Parathyroid adenoma (tissue), 2 donors: ENCODE data around the gene ZNF84.

Experiments
- H2AFZ ChIP-seq: fragments of 300-600 bp; sonication (generic); one replicate; pipeline ENCODE4 v1.7.0; 2017; ENCODE audit warnings: antibody characterized with exemption, mild to moderate bottlenecking
- H3K27ac ChIP-seq: fragments of 300-600 bp; sonication (generic); one replicate; pipeline ENCODE4 v1.7.0; 2017
- H3K27me3 ChIP-seq: fragments of 300-600 bp; sonication (generic); one replicate; pipeline ENCODE4 v1.7.0; 2017; ENCODE audit warnings: low read length; ENCODE audit not compliant: control insufficient read depth, insufficient read depth
- H3K36me3 ChIP-seq: fragments of 300-600 bp; sonication (generic); one replicate; pipeline ENCODE4 v1.7.0; 2017; ENCODE audit warnings: low read length; ENCODE audit not compliant: control insufficient read depth, insufficient read depth
- H3K4me1 ChIP-seq: fragments of 300-600 bp; sonication (generic); one replicate; pipeline ENCODE4 v1.7.0; 2017; ENCODE audit warnings: control low read depth
- H3K4me2 ChIP-seq: fragments of 300-600 bp; sonication (generic); one replicate; pipeline ENCODE4 v1.7.0; 2017; ENCODE audit warnings: low read length
- H3K4me3 ChIP-seq: fragments of 300-600 bp; sonication (generic); one replicate; pipeline ENCODE4 v1.7.0; 2017; ENCODE audit warnings: low read depth, low read length
- H3K79me2 ChIP-seq: fragments of 300-600 bp; sonication (generic); one replicate; pipeline ENCODE4 v1.7.0; 2017; ENCODE audit warnings: control low read depth
- H3K9ac ChIP-seq: fragments of 300-600 bp; sonication (generic); one replicate; pipeline ENCODE4 v1.7.0; 2017; ENCODE audit warnings: mild to moderate bottlenecking
- H3K9me3 ChIP-seq: fragments of 300-600 bp; sonication (generic); one replicate; pipeline ENCODE4 v1.7.0; 2017; ENCODE audit warnings: low read length; ENCODE audit not compliant: control insufficient read depth
- TF ChIP-seq, protein P1 (sequence below): fragments of 300-600 bp; sonication (generic); IDR thresholded peaks from one replicate; pipeline ENCODE4 v1.7.0; 2017; ENCODE audit warnings: antibody characterized with exemption, mild to moderate bottlenecking
- donor health status: primary hyperparathyroidism.

Gene ZNF84

DNA sequence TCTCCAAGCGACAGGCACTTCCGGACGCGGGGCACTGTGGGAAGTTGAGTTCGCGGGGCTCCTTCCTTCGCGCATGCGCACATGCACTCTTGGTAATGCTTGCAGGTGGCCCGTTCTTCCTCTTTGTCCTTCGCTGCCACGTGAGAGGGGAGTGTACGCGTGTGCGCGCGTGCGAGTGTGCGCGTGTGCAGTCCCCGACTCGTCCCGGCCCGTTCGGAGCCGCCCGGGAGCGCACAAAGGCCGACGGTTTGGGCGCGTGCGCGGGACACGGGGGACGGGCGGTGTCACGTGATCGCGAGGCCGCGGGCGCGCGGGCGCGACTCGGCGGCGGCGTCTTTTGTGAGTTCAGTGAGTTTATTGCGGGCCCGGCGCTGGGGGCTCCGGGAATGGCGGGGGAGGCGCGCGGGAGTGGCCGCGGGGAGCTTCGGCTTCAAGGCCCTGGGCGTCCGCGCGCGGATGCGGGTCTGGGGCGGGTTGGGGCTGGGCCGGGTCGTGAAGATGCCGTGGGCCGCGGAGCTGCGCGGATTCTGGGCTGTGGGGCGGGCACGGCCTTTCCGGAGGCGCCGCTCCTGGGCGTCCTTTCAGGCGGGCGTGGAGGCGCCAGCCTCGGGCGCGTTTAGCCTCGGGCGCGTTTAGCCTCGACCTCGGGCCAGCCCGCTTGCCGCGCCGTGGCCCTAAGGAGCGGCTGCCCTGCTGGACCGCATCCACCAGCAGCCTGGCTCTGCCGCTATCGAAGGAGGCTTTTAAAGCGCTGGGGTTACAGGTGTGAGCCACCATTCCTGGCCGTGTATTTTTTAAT, at the start of gene ZNF84:
TSS of gene ZNF84 (plus strand) at position 303 of the 799 bp plus-strand sequence. CDS start 3,959 bp downstream, outside the sequence.
- H3K9me3 ChIP-seq: no peaks in the 10 kb centered on the region
- no peaks in the 10 kb centered on the region for H3K27me3 ChIP-seq
- no peaks in the 10 kb centered on the region for H3K4me1 ChIP-seq
- H3K79me2 ChIP-seq: peaks cover 11% of the 10 kb centered on the region
- TF ChIP-seq, protein P1, sequence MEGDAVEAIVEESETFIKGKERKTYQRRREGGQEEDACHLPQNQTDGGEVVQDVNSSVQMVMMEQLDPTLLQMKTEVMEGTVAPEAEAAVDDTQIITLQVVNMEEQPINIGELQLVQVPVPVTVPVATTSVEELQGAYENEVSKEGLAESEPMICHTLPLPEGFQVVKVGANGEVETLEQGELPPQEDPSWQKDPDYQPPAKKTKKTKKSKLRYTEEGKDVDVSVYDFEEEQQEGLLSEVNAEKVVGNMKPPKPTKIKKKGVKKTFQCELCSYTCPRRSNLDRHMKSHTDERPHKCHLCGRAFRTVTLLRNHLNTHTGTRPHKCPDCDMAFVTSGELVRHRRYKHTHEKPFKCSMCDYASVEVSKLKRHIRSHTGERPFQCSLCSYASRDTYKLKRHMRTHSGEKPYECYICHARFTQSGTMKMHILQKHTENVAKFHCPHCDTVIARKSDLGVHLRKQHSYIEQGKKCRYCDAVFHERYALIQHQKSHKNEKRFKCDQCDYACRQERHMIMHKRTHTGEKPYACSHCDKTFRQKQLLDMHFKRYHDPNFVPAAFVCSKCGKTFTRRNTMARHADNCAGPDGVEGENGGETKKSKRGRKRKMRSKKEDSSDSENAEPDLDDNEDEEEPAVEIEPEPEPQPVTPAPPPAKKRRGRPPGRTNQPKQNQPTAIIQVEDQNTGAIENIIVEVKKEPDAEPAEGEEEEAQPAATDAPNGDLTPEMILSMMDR: no peak
- no peaks in the 10 kb centered on the region for H3K36me3 ChIP-seq
- peak within 1 kb of the TSS; percentile 90 for H2AFZ ChIP-seq
- peak within 1 kb of the TSS; percentile 75 for H3K4me2 ChIP-seq
- H3K4me3 ChIP-seq: peak within 1 kb of the TSS; percentile 73
- H3K27ac ChIP-seq: peak within 1 kb of the TSS; percentile 81
- H3K9ac ChIP-seq: peak within 1 kb of the TSS; percentile 33

DNA sequence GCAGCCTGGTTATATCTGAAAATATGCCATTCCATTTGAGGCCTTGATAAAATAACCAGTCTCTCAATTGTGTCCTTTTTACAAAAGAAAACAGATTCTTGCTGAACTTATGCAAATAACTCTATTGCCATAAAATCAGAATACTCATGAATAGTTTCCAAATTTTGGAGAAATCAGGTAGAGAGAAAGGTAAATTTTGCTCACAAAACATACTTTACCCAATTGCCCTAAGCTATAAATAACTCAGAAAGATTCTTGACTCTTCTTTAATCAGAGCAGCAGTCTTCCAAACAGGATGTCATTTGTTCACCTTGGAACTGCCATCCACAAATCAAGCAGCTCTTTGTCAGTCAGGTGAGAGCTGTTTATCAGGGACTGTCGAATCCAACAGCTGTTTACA, 38.6 kb upstream of the ZNF84 start:
- H3K36me3 ChIP-seq: no peaks in the 10 kb centered on the region
- H3K9me3 ChIP-seq: no peaks in the 10 kb centered on the region
- H3K4me1 ChIP-seq: no peaks in the 10 kb centered on the region
- peaks cover 7% of the 10 kb centered on the region for H3K79me2 ChIP-seq
- TF ChIP-seq, protein P1: no peak
- no peak overlapping the region for H3K4me2 ChIP-seq
- no peaks in the 10 kb centered on the region for H3K27me3 ChIP-seq
- no peak overlapping the region for H2AFZ ChIP-seq
- no peak overlapping the region for H3K4me3 ChIP-seq
- H3K9ac ChIP-seq: no peak overlapping the region
- no peak overlapping the region for H3K27ac ChIP-seq

DNA sequence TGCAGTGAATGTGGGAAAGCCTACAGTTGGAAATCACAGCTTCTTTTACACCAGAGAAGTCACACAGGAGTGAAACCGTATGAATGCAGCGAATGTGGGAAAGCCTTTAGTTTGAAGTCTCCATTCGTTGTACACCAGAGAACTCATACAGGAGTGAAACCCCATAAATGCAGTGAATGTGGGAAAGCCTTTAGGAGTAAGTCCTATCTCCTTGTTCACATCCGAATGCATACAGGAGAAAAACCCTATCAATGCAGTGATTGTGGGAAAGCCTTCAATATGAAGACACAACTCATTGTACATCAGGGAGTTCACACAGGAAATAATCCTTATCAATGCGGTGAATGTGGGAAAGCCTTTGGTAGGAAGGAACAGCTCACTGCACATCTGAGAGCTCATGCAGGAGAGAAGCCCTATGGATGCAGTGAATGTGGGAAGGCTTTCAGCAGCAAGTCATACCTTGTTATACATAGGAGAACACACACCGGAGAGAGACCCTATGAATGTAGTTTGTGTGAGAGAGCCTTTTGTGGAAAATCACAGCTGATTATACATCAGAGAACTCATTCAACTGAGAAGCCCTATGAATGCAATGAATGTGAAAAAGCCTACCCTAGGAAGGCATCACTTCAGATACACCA, 26.5 kb upstream of the ZNF84 start:
- Histone ChIP-seq H3K36me3 (no peaks in the 10 kb centered on the region), H3K79me2 (no peaks in the 10 kb centered on the region), H3K4me1 (no peaks in the 10 kb centered on the region), H3K9ac (no peak overlapping the region), H3K9me3 (no peaks in the 10 kb centered on the region), H3K27me3 (no peaks in the 10 kb centered on the region), H3K27ac (no peak overlapping the region), H2AFZ (no peak overlapping the region), H3K4me3 (no peak overlapping the region), H3K4me2 (no peak overlapping the region)
- TF ChIP-seq, protein P1: no peak

DNA sequence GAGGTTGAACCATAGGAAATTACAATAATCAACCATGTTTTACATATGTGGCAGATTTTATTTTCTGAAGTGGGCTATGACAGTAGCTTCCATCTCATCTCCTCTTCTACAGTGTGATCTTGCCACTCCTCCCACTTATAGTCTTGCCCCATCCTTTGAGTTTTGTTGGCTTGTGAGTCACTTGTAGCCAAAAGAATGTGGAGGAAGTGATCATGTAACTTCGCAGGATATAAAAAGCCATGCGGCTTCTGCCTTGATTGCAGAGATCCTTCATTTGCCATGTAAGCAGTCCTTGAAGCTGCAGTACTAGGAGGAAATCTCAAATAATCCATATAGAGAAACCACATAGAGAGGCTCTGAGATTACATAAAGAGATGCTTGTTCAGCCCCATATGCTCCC, 13.7 kb upstream of the ZNF84 start:
- Histone ChIP-seq H3K36me3 (no peaks in the 10 kb centered on the region), H3K79me2 (no peaks in the 10 kb centered on the region), H2AFZ (no peak overlapping the region), H3K27me3 (no peaks in the 10 kb centered on the region), H3K4me3 (no peak overlapping the region), H3K4me1 (no peaks in the 10 kb centered on the region), H3K9me3 (no peaks in the 10 kb centered on the region), H3K27ac (no peak overlapping the region), H3K9ac (no peak overlapping the region), H3K4me2 (no peak overlapping the region)
- TF ChIP-seq, protein P1: no peak
